SK-N-SH (cell line): ENCODE results near the gene PDIA6. TPM values are rescaled to one million over a fixed set of nuclear protein-coding genes. Genes with fewer than 3 reads are reported as not detected.

Experiments used
- CTCF ChIA-PET: fragments of 300-600, 350-600 bp; formaldehyde crosslinking; extraction: SDS; loops from one replicate; lab custom pipeline; 2021; lab: Yijun Ruan, JAX
- POLR2A ChIA-PET: fragments of 350-600 bp; sonication (Branson Sonifier 250); formaldehyde crosslinking; extraction: SDS; loops from one replicate; lab custom pipeline; 2020; ENCODE audit warnings: antibody characterized with exemption, inconsistent platforms; lab: Yijun Ruan, JAX
- DNase-seq: peaks from one replicate; pipeline ENCODE4 v3.0.0; 2012
- H2AFZ ChIP-seq: fragments of 200-600 bp; sonication (generic); 2 replicates; pipeline ENCODE4 v1.8.1; 2016; ENCODE audit warnings: antibody characterized with exemption, mild to moderate bottlenecking, low read depth
- H3F3A ChIP-seq: fragments of 200-600 bp; sonication (generic); replicated peaks from 2 replicates; pipeline ENCODE3; 2016; ENCODE audit warnings: antibody characterized with exemption, mild to moderate bottlenecking; ENCODE audit not compliant: insufficient read depth
- H3K27ac ChIP-seq, 2 experiments: fragments of 200-500 bp in 1 of 2; fragments of 200-600 bp in 1 of 2; sonication (Bioruptor generic) in 1 of 2; sonication (generic), shearing (Covaris generic) in 1 of 2; 2 replicates each; pipeline versions ENCODE4 v1.5.1 to v1.6.1; 2014 to 2016; ENCODE audit warnings: low read depth in 2 of 2, inconsistent platforms in 1 of 2, low read length in 1 of 2, mild to moderate bottlenecking in 1 of 2, mixed read lengths in 1 of 2
- H3K27me3 ChIP-seq: fragments of 200-600 bp; sonication (generic), shearing (Covaris generic); 2 replicates; pipeline ENCODE4 v1.6.1; 2016; ENCODE audit warnings: mixed run types; ENCODE audit not compliant: insufficient read depth
- H3K36me3 ChIP-seq, 2 experiments: fragments of 200-500 bp in 1 of 2; fragments of 200-600 bp in 1 of 2; sonication (Bioruptor generic) in 1 of 2; sonication (generic) in 1 of 2; replicated peaks in 1 of 2; 2 replicates each; pipeline versions ENCODE3 to v1.5.1; 2014 to 2016; ENCODE audit warnings: low read length in 1 of 2, mild to moderate bottlenecking in 1 of 2; ENCODE audit not compliant: insufficient read depth in 2 of 2, control insufficient read depth in 1 of 2
- H3K4me1 ChIP-seq, 2 experiments: fragments of 200-500 bp in 1 of 2; fragments of 200-600 bp in 1 of 2; sonication (Bioruptor generic) in 1 of 2; sonication (generic), shearing (Covaris generic) in 1 of 2; 2 replicates each; pipeline versions ENCODE4 v1.5.1 to v1.6.1; 2014 to 2016; ENCODE audit warnings: low read depth in 1 of 2, low read length in 1 of 2, mixed run types in 1 of 2; ENCODE audit not compliant: insufficient read depth in 2 of 2, control insufficient read depth in 1 of 2
- H3K4me2 ChIP-seq: fragments of 200-600 bp; sonication (generic), shearing (Covaris generic); 2 replicates; pipeline ENCODE4 v1.6.1; 2017; ENCODE audit warnings: mixed run types
- H3K4me3 ChIP-seq, 2 experiments: fragments of 200-500 bp in 1 of 2; fragments of 200-600 bp in 1 of 2; sonication (Bioruptor generic) in 1 of 2; sonication (generic), shearing (Covaris generic) in 1 of 2; 2 replicates each; pipeline versions ENCODE4 v1.5.1 to v1.8.1; 2014 to 2016; ENCODE audit warnings: low read depth in 2 of 2, inconsistent platforms in 1 of 2, low read length in 1 of 2, mild to moderate bottlenecking in 1 of 2, mixed read lengths in 1 of 2, moderate library complexity in 1 of 2
- H3K79me2 ChIP-seq: fragments of 200-600 bp; sonication (generic); 2 replicates; pipeline ENCODE4 v1.8.1; 2017; ENCODE audit warnings: mild to moderate bottlenecking; ENCODE audit not compliant: insufficient read depth
- H3K9ac ChIP-seq: fragments of 200-600 bp; sonication (generic); 2 replicates; pipeline ENCODE4 v1.6.1; 2017; ENCODE audit warnings: mixed run types
- H3K9me2 ChIP-seq: fragments of 200-600 bp; sonication (generic); 2 replicates; pipeline ENCODE4 v1.6.1; 2017; ENCODE audit warnings: mixed run types
- H3K9me3 ChIP-seq: fragments of 200-600 bp; sonication (generic); 2 replicates; pipeline ENCODE4 v1.6.1; 2017; ENCODE audit warnings: mixed run types, mild to moderate bottlenecking, moderate library complexity
- H4K20me1 ChIP-seq: fragments of 200-600 bp; sonication (generic); 2 replicates; pipeline ENCODE4 v1.6.1; 2017; ENCODE audit warnings: mild to moderate bottlenecking, mixed run types; ENCODE audit not compliant: insufficient read depth
- FOSL2 ChIP-seq: IDR thresholded peaks from 2 replicates; pipeline ENCODE4 v1.4.0; 2012; ENCODE audit warnings: low read depth, mild to moderate bottlenecking, moderate library complexity, borderline replicate concordance
- GATA2 ChIP-seq: sonication (generic); formaldehyde crosslinking; IDR thresholded peaks from 2 replicates; pipeline ENCODE4 v1.5.0; 2020; ENCODE audit warnings: mild to moderate bottlenecking, missing genetic modification reagents
- JUND ChIP-seq: IDR thresholded peaks from 2 replicates; pipeline ENCODE4 v1.4.0; 2012
- MEF2A ChIP-seq: IDR thresholded peaks from 2 replicates; pipeline ENCODE4 v1.4.0; 2012; ENCODE audit warnings: low read depth, borderline replicate concordance
- MXI1 ChIP-seq: IDR thresholded peaks from 2 replicates; pipeline ENCODE4 v1.6.1; 2012; ENCODE audit warnings: mild to moderate bottlenecking, low read depth, low read length, improper control_type of control experiment
- NRF1 ChIP-seq: IDR thresholded peaks from 2 replicates; pipeline ENCODE4 v1.6.1; 2012; ENCODE audit warnings: low read depth, mild to moderate bottlenecking, low read length
- POLR2AphosphoS5 ChIP-seq: IDR thresholded peaks from 2 replicates; pipeline ENCODE4 v1.6.1; 2012; ENCODE audit warnings: low read depth, low read length
- RAD21 ChIP-seq: IDR thresholded peaks from 2 replicates; pipeline ENCODE4 v1.6.1; 2012; ENCODE audit warnings: mild to moderate bottlenecking, low read length
- RFX5 ChIP-seq: IDR thresholded peaks from 2 replicates; pipeline ENCODE4 v1.6.1; 2012; ENCODE audit warnings: mild to moderate bottlenecking, improper control_type of control experiment, low read length
- RXRA ChIP-seq: IDR thresholded peaks from 2 replicates; pipeline ENCODE4 v1.4.0; 2012; ENCODE audit warnings: low read depth, mild to moderate bottlenecking, borderline replicate concordance
- SMC3 ChIP-seq: IDR thresholded peaks from 2 replicates; pipeline ENCODE4 v1.6.1; 2012; ENCODE audit warnings: low read depth, low read length, improper control_type of control experiment
- TAF1 ChIP-seq: IDR thresholded peaks from 2 replicates; pipeline ENCODE4 v1.6.1; 2012; ENCODE audit warnings: low read depth, mild to moderate bottlenecking, low read length, moderate library complexity, borderline replicate concordance
- TCF12 ChIP-seq: IDR thresholded peaks from 2 replicates; pipeline ENCODE4 v1.4.0; 2012
- USF2 ChIP-seq: fragments of 150-350 bp; IDR thresholded peaks from 2 replicates; pipeline ENCODE4 v1.6.1; 2017; ENCODE audit warnings: antibody characterized with exemption, low read length, low read depth, borderline replicate concordance
- YY1 ChIP-seq: IDR thresholded peaks from 2 replicates; pipeline ENCODE4 v1.4.0; 2012; ENCODE audit warnings: low read depth, mild to moderate bottlenecking
- WGBS: methylation state at CpG from one replicate; pipeline ENCODE4 v1.1.6; 2017; ENCODE audit warnings: low lambda C conversion rate; 5-methylcytosine and 5-hydroxymethylcytosine counted together
- polyA plus RNA-seq, 3 experiments: library from polyadenylated mRNA; depleted of rRNA; stranded (reverse); fragments of >200 nt; gene quantifications; 2 replicates each; pipeline ENCODE4 v1.2.3, GENCODE V29; 2012
- TF ChIP-seq, protein P1 (sequence below): IDR thresholded peaks from 2 replicates; pipeline ENCODE4 v1.4.0; 2012; ENCODE audit warnings: low read depth, borderline replicate concordance
- TF ChIP-seq, protein P2 (sequence below): IDR thresholded peaks from 2 replicates; pipeline ENCODE4 v1.6.1; 2012; ENCODE audit warnings: mild to moderate bottlenecking, low read depth, low read length, moderate library complexity
- TF ChIP-seq, protein P3 (sequence below): IDR thresholded peaks from 2 replicates; pipeline ENCODE4; 2012
- TF ChIP-seq, protein P4 (sequence below): IDR thresholded peaks from 2 replicates; pipeline ENCODE4 v1.4.0; 2012; ENCODE audit warnings: low read depth, borderline replicate concordance

The PDIA6 gene
- polyA plus RNA-seq, 1 of the 3 experiments (the other 2 are of a cell fraction) = 325 TPM

GRCh38 chr2:10790228-10790973 is 22.2 kb downstream of the PDIA6 start:
- no peak overlapping the region for H3K4me2 ChIP-seq
- no peaks in the 10 kb centered on the region for H3K4me1 ChIP-seq
- H3K9me2 ChIP-seq = no peaks in the 10 kb centered on the region
- ChIA-PET CTCF (interaction anchor here (0.9 to 1.3 kb wide), 3 partner anchors 10 to 334 kb away, joined by 3 to 4 read pairs (median 3); no protein-coding TSS in a partner anchor), POLR2A (no interaction called here)
- 88% methylated on average over 6 of the region's 6 CpGs for WGBS
- DNase-seq = no peak
- no peaks in the 10 kb centered on the region for H3K9me3 ChIP-seq
- no peak for TF ChIP-seq MEF2A
- TF ChIP-seq, protein P1, sequence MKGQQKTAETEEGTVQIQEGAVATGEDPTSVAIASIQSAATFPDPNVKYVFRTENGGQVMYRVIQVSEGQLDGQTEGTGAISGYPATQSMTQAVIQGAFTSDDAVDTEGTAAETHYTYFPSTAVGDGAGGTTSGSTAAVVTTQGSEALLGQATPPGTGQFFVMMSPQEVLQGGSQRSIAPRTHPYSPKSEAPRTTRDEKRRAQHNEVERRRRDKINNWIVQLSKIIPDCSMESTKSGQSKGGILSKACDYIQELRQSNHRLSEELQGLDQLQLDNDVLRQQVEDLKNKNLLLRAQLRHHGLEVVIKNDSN = no peak
- TF ChIP-seq YY1 = no peak
- TF ChIP-seq, protein P2, sequence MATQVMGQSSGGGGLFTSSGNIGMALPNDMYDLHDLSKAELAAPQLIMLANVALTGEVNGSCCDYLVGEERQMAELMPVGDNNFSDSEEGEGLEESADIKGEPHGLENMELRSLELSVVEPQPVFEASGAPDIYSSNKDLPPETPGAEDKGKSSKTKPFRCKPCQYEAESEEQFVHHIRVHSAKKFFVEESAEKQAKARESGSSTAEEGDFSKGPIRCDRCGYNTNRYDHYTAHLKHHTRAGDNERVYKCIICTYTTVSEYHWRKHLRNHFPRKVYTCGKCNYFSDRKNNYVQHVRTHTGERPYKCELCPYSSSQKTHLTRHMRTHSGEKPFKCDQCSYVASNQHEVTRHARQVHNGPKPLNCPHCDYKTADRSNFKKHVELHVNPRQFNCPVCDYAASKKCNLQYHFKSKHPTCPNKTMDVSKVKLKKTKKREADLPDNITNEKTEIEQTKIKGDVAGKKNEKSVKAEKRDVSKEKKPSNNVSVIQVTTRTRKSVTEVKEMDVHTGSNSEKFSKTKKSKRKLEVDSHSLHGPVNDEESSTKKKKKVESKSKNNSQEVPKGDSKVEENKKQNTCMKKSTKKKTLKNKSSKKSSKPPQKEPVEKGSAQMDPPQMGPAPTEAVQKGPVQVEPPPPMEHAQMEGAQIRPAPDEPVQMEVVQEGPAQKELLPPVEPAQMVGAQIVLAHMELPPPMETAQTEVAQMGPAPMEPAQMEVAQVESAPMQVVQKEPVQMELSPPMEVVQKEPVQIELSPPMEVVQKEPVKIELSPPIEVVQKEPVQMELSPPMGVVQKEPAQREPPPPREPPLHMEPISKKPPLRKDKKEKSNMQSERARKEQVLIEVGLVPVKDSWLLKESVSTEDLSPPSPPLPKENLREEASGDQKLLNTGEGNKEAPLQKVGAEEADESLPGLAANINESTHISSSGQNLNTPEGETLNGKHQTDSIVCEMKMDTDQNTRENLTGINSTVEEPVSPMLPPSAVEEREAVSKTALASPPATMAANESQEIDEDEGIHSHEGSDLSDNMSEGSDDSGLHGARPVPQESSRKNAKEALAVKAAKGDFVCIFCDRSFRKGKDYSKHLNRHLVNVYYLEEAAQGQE = no peak
- H3K9ac ChIP-seq = no peak overlapping the region
- no peaks in the 10 kb centered on the region for H4K20me1 ChIP-seq
- H3K27me3 ChIP-seq = no peaks in the 10 kb centered on the region
- H3K79me2 ChIP-seq = peaks cover 14% of the 10 kb centered on the region; the same call in 1 of the 2 replicates
- no peak overlapping the region for H3K4me3 ChIP-seq
- no peak overlapping the region for H3K27ac ChIP-seq
- H3K36me3 ChIP-seq = peaks cover 77 to 81% of the 10 kb centered on the region in 2 experiments
- H2AFZ ChIP-seq = no peak overlapping the region
- H3F3A ChIP-seq = no peaks in the 10 kb centered on the region

- Histone ChIP-seq H3K4me3 (no peak overlapping the region), H3K9me3 (no peaks in the 10 kb centered on the region), H3K4me2 (no peak overlapping the region), H3K9me2 (no peaks in the 10 kb centered on the region), H3K9ac (no peak overlapping the region), H4K20me1 (no peaks in the 10 kb centered on the region), H3K27me3 (no peaks in the 10 kb centered on the region), H3K27ac (no peak overlapping the region), H2AFZ (no peak overlapping the region), H3F3A (no peaks in the 10 kb centered on the region), H3K36me3 (peaks cover 85 to 91% of the 10 kb centered on the region in 2 experiments), H3K4me1 (no peaks in the 10 kb centered on the region; a peak in 1 of 4 replicates), H3K79me2 (peaks cover 6% of the 10 kb centered on the region; the same call in 1 of the 2 replicates)
- ChIA-PET POLR2A (no interaction called here), CTCF (interaction anchor here (0.9 to 2.3 kb wide), 4 partner anchors 11 to 121 kb away, joined by 3 to 9 read pairs (median 6); no protein-coding TSS in a partner anchor)
- 91% methylated on average over 8 of the region's 8 CpGs for WGBS
- DNase-seq = no peak
- TF ChIP-seq MXI1 (no peak), GATA2 (CRISPR knock-in tag) (no peak), SMC3 (no peak), FOSL2 (no peak), TAF1 (no peak), RXRA (no peak), USF2 (no peak), NRF1 (no peak), RFX5 (no peak), TCF12 (no peak), POLR2AphosphoS5 (no peak), JUND (no peak), RAD21 (no peak)
- TF ChIP-seq, protein P3, sequence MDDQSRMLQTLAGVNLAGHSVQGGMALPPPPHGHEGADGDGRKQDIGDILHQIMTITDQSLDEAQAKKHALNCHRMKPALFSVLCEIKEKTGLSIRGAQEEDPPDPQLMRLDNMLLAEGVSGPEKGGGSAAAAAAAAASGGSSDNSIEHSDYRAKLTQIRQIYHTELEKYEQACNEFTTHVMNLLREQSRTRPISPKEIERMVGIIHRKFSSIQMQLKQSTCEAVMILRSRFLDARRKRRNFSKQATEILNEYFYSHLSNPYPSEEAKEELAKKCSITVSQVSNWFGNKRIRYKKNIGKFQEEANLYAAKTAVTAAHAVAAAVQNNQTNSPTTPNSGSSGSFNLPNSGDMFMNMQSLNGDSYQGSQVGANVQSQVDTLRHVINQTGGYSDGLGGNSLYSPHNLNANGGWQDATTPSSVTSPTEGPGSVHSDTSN = no peak
- TF ChIP-seq, protein P4, sequence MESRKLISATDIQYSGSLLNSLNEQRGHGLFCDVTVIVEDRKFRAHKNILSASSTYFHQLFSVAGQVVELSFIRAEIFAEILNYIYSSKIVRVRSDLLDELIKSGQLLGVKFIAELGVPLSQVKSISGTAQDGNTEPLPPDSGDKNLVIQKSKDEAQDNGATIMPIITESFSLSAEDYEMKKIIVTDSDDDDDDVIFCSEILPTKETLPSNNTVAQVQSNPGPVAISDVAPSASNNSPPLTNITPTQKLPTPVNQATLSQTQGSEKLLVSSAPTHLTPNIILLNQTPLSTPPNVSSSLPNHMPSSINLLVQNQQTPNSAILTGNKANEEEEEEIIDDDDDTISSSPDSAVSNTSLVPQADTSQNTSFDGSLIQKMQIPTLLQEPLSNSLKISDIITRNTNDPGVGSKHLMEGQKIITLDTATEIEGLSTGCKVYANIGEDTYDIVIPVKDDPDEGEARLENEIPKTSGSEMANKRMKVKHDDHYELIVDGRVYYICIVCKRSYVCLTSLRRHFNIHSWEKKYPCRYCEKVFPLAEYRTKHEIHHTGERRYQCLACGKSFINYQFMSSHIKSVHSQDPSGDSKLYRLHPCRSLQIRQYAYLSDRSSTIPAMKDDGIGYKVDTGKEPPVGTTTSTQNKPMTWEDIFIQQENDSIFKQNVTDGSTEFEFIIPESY = no peak
These were observed 23.7 kb downstream of the PDIA6 start for GRCh38 chr2:10788855-10789254.
